Right atrium auricular region (tissue), 2 donors: ENCODE measurements around the gene GPRC6A. TPM values are rescaled to one million over a fixed set of nuclear protein-coding genes. Genes with fewer than 3 reads are reported as not detected.

ENCODE experiments used
- DNase-seq: peaks from one replicate; pipeline ENCODE4 v3.0.0-alpha.2; 2019; ENCODE audit warnings: low spot score
- H3K27ac ChIP-seq, 2 donors: fragments of 200-600 bp; sonication (generic); 1 replicate in 1 of 2; 2 replicates in 1 of 2; pipeline ENCODE4 v1.5.1; 2016 to 2019
- H3K27me3 ChIP-seq, 2 donors: fragments of 200-600 bp; sonication (generic); one replicate each; pipeline versions ENCODE4 v1.5.1 to v1.6.0; 2017 to 2019
- H3K36me3 ChIP-seq: fragments of 200-600 bp; sonication (generic); one replicate; pipeline ENCODE4 v1.5.1; 2016
- H3K4me1 ChIP-seq, 2 donors: fragments of 200-600 bp; sonication (generic); one replicate each; pipeline versions ENCODE4 v1.5.1 to v1.6.0; 2017 to 2019
- H3K4me3 ChIP-seq, 2 donors: fragments of 200-600 bp; sonication (generic); 1 replicate in 1 of 2; 2 replicates in 1 of 2; pipeline ENCODE4 v1.5.1; 2017 to 2019; ENCODE audit warnings: mild to moderate bottlenecking in 1 of 2, moderate library complexity in 1 of 2
- H3K9me3 ChIP-seq, 2 donors: fragments of 200-600 bp; sonication (generic); one replicate each; pipeline ENCODE4 v1.5.1; 2019
- total RNA-seq, 2 donors: library from RNA; depleted of rRNA; stranded (reverse); fragments of >200 nt; gene quantifications; one replicate each; pipeline ENCODE4 v1.1.0, GENCODE V29; 2016
- TF ChIP-seq, protein P1 (sequence below), 2 donors: fragments of 200-600 bp; sonication (generic); IDR thresholded peaks; one replicate each; pipeline ENCODE4 v1.5.1; 2019; ENCODE audit warnings: antibody characterized with exemption in 2 of 2

The GPRC6A gene, protein sequence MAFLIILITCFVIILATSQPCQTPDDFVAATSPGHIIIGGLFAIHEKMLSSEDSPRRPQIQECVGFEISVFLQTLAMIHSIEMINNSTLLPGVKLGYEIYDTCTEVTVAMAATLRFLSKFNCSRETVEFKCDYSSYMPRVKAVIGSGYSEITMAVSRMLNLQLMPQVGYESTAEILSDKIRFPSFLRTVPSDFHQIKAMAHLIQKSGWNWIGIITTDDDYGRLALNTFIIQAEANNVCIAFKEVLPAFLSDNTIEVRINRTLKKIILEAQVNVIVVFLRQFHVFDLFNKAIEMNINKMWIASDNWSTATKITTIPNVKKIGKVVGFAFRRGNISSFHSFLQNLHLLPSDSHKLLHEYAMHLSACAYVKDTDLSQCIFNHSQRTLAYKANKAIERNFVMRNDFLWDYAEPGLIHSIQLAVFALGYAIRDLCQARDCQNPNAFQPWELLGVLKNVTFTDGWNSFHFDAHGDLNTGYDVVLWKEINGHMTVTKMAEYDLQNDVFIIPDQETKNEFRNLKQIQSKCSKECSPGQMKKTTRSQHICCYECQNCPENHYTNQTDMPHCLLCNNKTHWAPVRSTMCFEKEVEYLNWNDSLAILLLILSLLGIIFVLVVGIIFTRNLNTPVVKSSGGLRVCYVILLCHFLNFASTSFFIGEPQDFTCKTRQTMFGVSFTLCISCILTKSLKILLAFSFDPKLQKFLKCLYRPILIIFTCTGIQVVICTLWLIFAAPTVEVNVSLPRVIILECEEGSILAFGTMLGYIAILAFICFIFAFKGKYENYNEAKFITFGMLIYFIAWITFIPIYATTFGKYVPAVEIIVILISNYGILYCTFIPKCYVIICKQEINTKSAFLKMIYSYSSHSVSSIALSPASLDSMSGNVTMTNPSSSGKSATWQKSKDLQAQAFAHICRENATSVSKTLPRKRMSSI
- total RNA-seq: not detected

GRCh38 chr6:116828983-116829382 lies at the start of gene GPRC6A:
TSS of gene GPRC6A (minus strand) at chr6:116829083. CDS start at chr6:116829013, 70 bp downstream.
- H3K4me3 ChIP-seq: no peak within 1 kb of the TSS
- H3K9me3 ChIP-seq: no peaks in the 10 kb centered on the region
- no peaks in the 10 kb centered on the region for H3K36me3 ChIP-seq
- no peak for DNase-seq
- no peak within 1 kb of the TSS for H3K27ac ChIP-seq
- TF ChIP-seq, protein P1, sequence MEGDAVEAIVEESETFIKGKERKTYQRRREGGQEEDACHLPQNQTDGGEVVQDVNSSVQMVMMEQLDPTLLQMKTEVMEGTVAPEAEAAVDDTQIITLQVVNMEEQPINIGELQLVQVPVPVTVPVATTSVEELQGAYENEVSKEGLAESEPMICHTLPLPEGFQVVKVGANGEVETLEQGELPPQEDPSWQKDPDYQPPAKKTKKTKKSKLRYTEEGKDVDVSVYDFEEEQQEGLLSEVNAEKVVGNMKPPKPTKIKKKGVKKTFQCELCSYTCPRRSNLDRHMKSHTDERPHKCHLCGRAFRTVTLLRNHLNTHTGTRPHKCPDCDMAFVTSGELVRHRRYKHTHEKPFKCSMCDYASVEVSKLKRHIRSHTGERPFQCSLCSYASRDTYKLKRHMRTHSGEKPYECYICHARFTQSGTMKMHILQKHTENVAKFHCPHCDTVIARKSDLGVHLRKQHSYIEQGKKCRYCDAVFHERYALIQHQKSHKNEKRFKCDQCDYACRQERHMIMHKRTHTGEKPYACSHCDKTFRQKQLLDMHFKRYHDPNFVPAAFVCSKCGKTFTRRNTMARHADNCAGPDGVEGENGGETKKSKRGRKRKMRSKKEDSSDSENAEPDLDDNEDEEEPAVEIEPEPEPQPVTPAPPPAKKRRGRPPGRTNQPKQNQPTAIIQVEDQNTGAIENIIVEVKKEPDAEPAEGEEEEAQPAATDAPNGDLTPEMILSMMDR (IDR thresholded peaks at IDR 0.05): no peak
- H3K4me1 ChIP-seq: no peaks in the 10 kb centered on the region
- H3K27me3 ChIP-seq: no peaks in the 10 kb centered on the region

GRCh38 chr6:116877743-116878142 lies 48.9 kb upstream of the GPRC6A start:
- Histone ChIP-seq H3K4me1 (peaks cover 0 to 13% of the 10 kb centered on the region in 2 donors), H3K9me3 (peaks cover 0 to under 1% of the 10 kb centered on the region in 2 donors), H3K27ac (no peak overlapping the region), H3K27me3 (peaks cover 11 to 16% of the 10 kb centered on the region in 2 donors), H3K36me3 (no peaks in the 10 kb centered on the region), H3K4me3 (no peak overlapping the region)
- TF ChIP-seq, protein P1 (IDR thresholded peaks at IDR 0.05): no peak
- DNase-seq: no peak

GRCh38 chr6:116876635-116877611 lies 48.0 kb upstream of the GPRC6A start, which contains the start of gene RFX6:
TSS of gene RFX6 (plus strand) at chr6:116877242. CDS start at chr6:116877276, 34 bp downstream.
- H3K4me3 ChIP-seq: peak within 1 kb of the TSS in 1 of 2 donors; percentile 25
- peaks cover 0 to 6% of the 10 kb centered on the region in 2 donors for H3K9me3 ChIP-seq
- H3K27me3 ChIP-seq: peaks cover 11 to 16% of the 10 kb centered on the region in 2 donors
- no peaks in the 10 kb centered on the region for H3K36me3 ChIP-seq
- TF ChIP-seq, protein P1 (IDR thresholded peaks at IDR 0.05): no peak
- peaks cover 0 to 13% of the 10 kb centered on the region in 2 donors for H3K4me1 ChIP-seq
- DNase-seq: no peak
- H3K27ac ChIP-seq: no peak within 1 kb of the TSS

- no peak for DNase-seq
- Histone ChIP-seq H3K9me3 (peaks cover 0 to 6% of the 10 kb centered on the region in 2 donors), H3K27ac (no peak overlapping the region), H3K4me3 (no peak overlapping the region), H3K4me1 (peaks cover 0 to 13% of the 10 kb centered on the region in 2 donors), H3K27me3 (peaks cover 11 to 16% of the 10 kb centered on the region in 2 donors), H3K36me3 (no peaks in the 10 kb centered on the region)
- TF ChIP-seq, protein P1 (IDR thresholded peaks at IDR 0.05): no peak
These were observed 47.2 kb upstream of the GPRC6A start for GRCh38 chr6:116876107-116876506.

DNA sequence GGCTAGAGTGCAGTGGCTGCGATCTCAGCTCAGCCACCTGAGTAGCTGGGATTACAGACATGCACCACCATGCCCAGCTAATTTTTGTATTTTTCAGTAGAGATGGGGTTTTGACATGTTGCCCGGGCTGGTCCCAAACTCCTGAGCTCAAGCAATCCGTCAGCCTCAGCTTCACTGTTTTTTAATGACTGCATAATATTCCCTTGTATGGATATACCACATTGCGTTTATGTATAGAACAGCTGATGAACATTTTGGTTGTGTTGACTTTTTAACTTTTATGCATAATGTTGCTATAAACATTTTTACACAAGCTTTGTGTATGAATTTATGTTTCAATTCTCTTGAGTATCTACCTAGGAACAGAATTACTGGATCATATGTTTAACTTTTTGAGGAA lies 43.9 kb upstream of the GPRC6A start:
- Histone ChIP-seq H3K4me1 (peaks cover 0 to 13% of the 10 kb centered on the region in 2 donors), H3K9me3 (peaks cover 0 to 6% of the 10 kb centered on the region in 2 donors), H3K36me3 (no peaks in the 10 kb centered on the region), H3K27ac (no peak overlapping the region), H3K4me3 (no peak overlapping the region), H3K27me3 (peaks cover 6 to 16% of the 10 kb centered on the region in 2 donors)
- DNase-seq: no peak
- TF ChIP-seq, protein P1 (IDR thresholded peaks at IDR 0.05): no peak
